Germinal center (tissue), 1 donor: Measurements from ENCODE around the gene ORC3.
A peak's percentile ranks its signal among the peaks of the same experiment; 100 is the strongest.

Experiments
- DNase-seq: peaks from one replicate; pipeline ENCODE4 v3.0.0; 2012; ENCODE audit warnings: mixed read lengths, low spot score

Gene ORC3

GRCh38 chr6:87589693-87590416 is at the start of gene ORC3, which contains the start of gene RARS2:
Gene ORC3 (plus strand): TSS chr6:87590135. CDS start chr6:87590169, 34 bp downstream.
Gene RARS2 (minus strand): TSS chr6:87589987. CDS start chr6:87589957, 30 bp downstream.
- DNase-seq, result peak; percentile 99

GRCh38 chr6:87540539-87540938 is 49.4 kb upstream of the ORC3 start:
- no peak for DNase-seq

- DNase-seq, result no peak
These were observed 48.9 kb upstream of the ORC3 start for GRCh38 chr6:87541041-87541440.

- DNase-seq, result no peak
These were observed 48.2 kb upstream of the ORC3 start for GRCh38 chr6:87541744-87542143.

GRCh38 chr6:87543696-87544473 is 46.0 kb upstream of the ORC3 start:
- no peak for DNase-seq

GRCh38 chr6:87544474-87544735 is 45.5 kb upstream of the ORC3 start:
- DNase-seq, result no peak

GRCh38 chr6:87551799-87552198 is 38.1 kb upstream of the ORC3 start:
- DNase-seq, result no peak

GRCh38 chr6:87553159-87553765 is 36.7 kb upstream of the ORC3 start:
- DNase-seq, result no peak

- no peak for DNase-seq
These were observed 34.4 kb upstream of the ORC3 start for GRCh38 chr6:87555506-87555905.

- DNase-seq, result no peak
These were observed 31.5 kb upstream of the ORC3 start for GRCh38 chr6:87558446-87558845.

- no peak for DNase-seq
These were observed 28.9 kb upstream of the ORC3 start for GRCh38 chr6:87561017-87561416.

- DNase-seq, result no peak
These were observed 17.9 kb upstream of the ORC3 start for GRCh38 chr6:87572021-87572420.

- DNase-seq, result no peak
These were observed 17.1 kb upstream of the ORC3 start for GRCh38 chr6:87572883-87573282.

- DNase-seq, result no peak
These were observed 16.5 kb upstream of the ORC3 start for GRCh38 chr6:87573307-87574024.

GRCh38 chr6:87574237-87574804 is 15.6 kb upstream of the ORC3 start:
- no peak for DNase-seq

GRCh38 chr6:87575423-87575822 is 14.5 kb upstream of the ORC3 start:
- DNase-seq, result no peak

- no peak for DNase-seq
These were observed 6.1 kb upstream of the ORC3 start for GRCh38 chr6:87583822-87584221.

- no peak for DNase-seq
These were observed 3.4 kb upstream of the ORC3 start for GRCh38 chr6:87586371-87587077.

- DNase-seq, result no peak
These were observed 1.1 kb upstream of the ORC3 start for GRCh38 chr6:87588756-87589407.

- DNase-seq, result no peak
These were observed 514 bp downstream of the ORC3 start for GRCh38 chr6:87590417-87590880.

GRCh38 chr6:87590990-87591389 is 1.1 kb downstream of the ORC3 start:
- no peak for DNase-seq
